Stimulated activated CD8-positive, alpha-beta memory T cell treated with anti-CD3 and anti-CD28 coated beads, Interleukin-4, amount 100 ng/mL, for 4 hours (primary cell): ENCODE measurements around the gene CRACDL.

Experiments
- DNase-seq, 2 donors: peaks; one replicate each; pipeline ENCODE4 v3.0.0-alpha.2; 2020; ENCODE audit warnings: low read depth in 2 of 2, low spot score in 1 of 2

CRACDL gene

DNA sequence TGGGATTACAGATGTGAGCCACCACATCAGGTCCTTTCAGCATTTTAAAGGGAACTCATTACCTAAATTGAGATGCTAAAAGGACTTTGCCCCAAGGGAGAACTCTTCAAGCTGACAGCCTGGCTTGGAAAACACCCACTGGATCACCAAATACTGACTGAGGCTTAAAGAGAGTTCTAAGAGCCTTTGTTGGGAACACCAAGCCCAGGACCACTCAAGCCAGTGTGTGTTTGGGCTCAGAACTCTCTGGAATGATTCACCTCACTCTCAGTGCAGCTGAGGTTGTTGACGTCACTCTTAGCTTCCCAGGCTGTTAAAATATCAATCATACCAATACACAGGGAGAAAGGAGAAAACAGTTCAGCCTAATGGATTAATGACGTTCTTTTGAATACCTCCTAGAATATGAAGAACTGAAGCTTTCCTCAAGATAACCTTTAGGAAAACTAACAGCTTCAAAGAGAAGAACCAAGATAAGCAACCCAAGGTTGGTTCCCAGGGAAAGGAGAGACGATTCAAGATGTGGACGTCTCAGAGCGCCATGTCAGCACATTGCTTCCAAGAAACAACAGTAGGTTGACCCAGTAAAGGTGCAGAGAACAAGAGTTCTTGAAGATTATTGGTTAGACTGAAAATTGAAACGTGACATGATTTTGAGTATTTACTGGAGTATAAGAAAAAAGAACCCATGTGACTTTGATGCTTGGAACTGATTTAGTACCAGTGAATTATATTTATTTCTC lies 157.1 kb downstream of the CRACDL start:
- no peak for DNase-seq

DNA sequence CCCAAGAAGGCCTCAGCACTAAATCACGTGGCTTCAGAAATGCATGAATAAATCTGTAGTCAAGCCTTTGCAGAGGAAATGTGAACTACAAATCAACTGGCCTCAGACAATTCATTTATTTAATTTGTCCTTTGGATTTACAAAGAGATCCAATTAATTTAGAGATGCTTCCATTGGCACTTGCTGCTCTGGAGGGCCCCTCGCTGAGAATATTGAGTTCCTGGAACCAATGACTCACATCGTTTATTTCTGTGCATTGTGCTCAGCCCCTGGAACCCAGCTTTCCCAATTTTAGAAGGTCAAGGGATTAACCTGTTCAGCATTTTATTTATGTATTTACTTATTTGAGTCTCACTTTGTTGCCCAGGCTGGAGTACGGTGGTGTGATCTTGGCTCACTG lies 157.9 kb downstream of the CRACDL start:
- DNase-seq = no peak

DNA sequence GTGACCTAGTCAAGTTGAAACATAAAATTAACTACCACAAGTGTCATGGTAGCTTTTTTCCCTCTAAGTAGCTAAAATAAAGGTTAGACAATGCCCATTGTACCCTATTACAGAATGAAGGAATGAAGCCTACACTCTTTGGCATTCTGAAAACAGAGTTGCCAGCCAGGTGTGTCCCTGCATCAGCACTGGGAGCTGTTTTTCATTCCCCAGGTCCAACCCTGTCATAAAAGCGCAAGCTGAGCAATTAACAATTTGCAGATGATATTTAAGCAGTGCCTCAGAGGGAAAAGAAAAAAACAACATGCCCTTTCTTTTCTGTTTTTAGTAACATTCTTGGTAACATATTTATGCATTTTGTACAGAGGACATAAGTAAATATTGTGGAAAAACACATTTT lies 158.3 kb downstream of the CRACDL start:
- DNase-seq = no peak

DNA sequence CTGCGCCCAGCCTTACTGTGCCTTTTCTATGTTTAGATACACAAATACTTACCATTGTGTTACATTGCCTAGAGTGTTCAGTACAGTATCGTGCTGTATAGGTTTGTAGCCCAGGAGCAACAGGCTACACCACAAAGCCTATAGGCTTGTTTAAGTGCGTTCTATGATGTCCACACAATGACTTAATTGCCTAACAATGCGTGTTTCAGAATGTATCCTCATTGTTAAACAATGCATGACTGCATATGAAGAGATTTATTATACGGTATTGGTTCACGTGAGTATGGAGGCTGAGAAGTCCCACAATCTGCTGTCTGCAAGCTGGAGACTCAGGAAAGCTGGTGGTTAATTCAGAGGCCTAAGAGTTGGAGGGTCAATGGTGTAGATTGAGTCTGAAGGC lies 158.9 kb downstream of the CRACDL start:
- no peak for DNase-seq

DNA sequence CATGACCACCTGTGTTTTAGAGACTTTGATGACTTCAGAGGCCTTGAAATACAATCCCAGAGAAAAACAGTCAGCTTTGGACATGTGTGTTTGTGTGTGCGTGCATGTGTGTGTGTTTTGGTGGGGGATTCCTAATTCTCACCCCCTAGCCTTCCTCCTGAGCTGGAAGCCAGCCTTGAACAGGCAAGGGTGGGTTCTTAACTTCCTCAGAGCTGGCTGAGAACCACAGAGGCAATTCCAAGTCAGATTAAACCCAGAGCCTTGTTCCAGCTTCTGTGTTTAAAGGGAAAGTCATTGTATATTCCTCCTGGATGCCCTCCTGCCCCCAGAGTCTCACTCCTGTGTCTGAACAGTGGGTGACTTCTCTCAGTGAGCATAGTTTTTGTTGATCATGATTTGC lies 159.9 kb downstream of the CRACDL start:
- DNase-seq = no peak

DNA sequence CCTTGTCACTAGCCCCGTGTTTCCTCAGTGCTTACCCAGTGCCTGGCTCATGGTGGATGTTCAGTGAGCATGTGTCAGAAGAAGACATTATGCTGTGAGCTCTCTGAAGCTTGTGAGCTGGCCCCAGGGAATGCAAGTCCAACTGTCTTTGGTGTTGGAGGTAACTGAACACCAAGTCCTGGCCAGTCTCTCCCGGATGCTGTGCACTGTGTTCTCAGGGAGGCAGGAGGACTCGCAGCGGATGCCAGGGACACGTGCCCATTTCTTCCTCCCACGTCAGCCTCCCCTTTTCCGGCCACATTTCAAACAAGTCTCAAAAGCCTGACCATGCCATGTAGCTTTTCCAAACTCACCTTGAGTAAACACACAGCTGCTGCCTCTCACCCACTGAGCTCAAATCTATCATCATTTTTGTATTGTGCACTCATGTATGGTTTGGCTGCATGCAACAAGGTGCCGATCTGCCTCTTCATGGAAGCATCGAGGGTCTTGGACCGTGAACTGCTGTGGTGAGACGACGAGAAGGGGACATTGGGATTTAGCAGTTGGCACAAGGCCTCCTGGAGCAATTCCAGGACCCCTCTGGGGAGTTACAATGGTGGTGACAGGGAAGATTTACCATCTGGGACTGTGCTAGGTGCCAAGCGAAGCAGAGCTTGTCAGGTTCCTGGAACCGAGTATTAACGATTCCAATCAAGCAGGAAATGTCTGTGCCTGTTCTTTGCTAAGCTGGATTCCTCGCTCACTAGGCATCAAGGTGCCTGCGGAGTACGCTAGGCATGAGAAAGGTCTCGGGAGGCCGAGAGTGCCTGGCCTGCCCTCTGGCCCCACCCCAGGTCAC lies 160.7 kb downstream of the CRACDL start:
- DNase-seq = no peak

DNA sequence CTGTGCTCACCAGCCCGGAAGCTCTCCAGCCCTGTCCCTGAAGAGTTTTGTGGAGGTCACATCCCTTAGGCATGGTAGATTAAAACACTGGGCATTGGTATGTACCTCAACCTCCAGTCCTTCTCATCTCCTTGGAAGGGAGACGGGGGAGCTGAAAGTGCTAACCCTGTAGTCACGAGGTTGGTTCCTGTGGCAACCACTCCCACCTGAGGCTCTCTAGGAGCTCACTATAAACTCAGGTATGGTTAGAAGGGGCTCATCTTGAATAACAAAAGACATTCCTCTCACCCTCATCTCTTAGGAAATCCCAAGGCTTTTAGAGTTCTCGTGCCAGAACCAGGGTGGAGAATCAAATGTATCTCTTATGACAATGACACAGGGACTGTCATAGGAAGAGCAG lies 162.1 kb downstream of the CRACDL start:
- no peak for DNase-seq

DNA sequence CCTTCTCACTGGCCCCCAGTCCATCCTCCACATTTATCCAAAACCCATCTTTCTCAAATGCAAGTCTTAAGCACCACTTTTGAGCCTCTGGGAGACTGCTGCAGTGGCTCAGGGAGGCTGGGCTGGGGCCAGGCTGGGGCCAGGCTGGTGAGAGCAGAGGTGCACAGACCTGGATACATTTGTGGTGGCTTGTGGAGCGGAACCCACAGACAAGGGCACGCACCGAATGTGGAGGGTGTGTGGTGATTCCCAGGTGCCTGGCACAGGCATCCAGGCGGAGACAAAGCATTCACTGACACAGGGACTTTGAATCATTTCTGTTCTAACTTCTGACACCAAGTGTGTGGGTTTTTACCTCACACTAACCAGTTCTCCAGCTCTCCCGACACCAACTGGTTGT lies 162.9 kb downstream of the CRACDL start:
- no peak for DNase-seq

DNA sequence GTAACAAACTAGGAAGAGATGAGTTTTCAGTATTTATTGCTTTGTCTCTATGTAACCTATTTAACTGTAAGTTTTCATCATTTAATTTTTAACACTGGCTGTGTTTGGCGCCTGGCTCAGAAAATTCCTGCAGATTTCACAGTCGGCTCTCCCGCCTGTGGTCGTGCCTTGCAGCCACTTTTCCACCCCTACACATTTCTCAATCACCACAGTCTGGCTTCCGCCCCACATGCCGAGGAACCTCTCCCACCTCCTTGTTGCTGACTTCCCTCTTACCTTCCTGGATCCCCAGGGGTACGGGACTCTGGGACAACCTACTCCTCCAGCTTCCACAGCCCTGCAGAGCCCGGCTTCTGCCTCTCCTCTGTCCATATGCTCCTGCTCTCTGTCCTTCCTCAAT lies 163.5 kb downstream of the CRACDL start:
- DNase-seq = no peak

DNA sequence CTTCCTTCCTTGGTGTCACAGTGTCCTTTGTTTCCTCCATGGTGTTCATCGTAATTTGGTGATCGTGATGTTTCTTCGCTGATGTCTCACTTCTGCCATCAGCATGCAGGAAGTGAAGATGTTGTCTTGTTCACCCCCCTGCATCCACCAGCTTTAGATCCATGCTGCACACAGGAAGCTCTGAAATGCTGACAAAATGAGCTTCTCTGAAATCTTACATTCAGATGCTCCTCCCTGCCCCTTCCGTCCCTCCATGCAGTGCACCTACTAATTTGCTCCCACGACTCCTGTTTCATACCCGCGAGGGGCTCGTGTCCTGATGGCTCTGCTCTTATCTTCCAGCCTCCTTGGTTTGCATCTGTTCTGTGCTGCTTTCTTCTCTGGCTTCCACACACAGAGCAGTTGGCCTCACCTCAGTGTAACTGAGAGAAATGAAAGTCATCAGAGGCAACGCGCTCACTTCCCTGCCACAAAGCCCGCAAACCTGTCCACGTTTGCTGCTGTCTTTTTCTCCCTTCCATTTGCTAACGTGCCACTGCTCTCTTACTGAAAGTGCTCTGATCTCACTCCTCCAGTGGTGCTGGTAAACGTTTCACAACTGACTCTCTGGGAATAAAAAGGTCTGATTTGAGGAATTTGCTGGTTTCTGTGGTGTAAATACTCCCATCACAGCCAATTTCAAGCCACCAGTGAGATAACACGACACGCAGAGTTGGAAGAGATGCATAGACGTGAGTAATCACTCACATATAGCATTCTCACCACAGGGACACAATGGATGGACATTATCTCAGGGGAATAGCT lies 164.1 kb downstream of the CRACDL start:
- peak in 1 of 2 donors; percentile 21 for DNase-seq

DNA sequence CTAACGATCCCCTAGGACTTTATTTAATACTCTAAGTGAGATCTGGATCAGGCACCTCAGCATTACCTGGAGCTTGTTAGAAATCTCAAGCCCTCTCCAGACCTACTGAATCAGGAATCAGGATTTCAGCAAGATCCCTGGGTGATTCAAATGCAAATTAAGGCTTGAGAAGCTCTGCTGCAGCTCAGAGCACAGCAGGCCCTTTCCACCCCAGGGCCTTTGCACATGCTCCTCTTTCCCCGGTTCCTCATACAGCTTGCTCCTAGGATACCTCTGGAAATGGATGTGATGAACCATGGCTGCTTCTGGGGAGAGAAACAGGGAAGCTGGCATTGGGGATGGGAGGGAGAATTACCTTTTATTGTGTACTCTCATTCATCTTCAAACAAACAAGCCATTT lies 164.8 kb downstream of the CRACDL start:
- DNase-seq = no peak

DNA sequence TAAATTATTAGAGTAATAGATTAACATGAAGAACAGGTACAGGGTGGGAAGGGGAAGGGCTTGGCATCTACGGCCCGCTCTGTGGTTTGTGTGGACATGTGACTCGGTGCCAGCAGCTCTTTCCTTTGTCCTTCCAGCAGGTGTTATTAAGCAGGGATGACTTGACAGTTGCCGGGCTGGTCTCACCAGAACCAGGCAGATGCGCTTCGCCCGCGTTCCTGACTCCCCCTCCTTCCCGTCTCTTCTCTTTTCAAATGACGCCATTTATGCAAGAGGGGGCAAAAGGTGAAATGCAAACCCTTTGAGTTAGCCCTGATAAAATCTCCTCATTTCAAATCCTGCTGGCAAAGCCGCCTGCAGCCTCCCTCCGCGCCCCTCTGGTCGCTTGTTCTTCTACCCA lies 166.2 kb downstream of the CRACDL start:
- DNase-seq = no peak

DNA sequence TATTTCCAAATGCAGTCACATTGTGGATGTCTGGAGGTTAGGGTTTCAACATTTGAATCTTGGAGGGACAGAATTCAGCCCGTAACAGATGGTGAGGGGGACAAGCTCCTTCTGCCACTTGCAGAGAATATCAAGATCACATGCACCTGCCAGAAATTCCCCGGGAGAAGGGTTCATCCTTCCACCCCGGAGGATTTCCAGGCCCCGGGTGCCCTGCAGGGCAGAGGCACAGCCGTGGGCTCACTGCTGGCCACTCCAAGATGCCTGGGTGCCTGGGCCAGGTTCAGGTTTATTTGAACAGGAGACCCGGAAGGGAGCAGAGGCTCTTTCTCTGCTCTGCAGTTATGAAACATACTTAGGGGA lies 166.9 kb downstream of the CRACDL start:
- no peak for DNase-seq

DNA sequence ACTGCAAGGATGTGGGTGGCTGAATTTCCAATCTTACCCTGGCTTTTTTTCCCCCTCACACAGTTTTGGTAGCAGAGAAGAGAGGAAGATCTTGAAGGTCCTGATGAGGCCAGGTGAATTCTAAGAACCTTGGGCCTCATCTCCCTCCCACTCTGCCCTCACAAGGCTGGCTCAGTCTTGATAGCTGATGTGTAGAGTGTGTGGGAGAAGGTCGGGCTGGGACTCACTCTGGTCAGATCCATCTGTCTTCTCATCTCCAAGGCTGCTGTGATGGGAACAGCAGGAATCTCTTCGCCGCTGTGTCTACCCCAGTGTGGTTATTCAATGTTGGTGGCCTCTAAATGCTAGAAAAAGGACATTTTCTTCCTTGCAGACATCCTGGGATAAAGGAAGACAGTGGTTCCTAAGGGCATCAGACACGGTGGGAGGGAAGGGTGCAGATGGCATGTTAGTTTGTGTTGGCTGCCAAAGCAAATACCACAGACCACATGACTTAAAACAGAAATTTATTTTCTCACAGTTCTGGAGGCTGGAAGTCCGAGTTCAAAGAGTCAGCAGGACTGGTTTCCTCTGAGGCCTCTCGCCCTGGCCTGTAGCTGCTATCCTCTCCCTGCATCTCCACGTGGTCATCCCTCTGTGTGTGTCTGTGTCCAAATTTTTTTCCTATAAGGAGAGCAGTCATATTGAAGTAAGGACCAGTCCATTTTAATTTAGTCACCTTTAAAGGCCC lies 167.5 kb downstream of the CRACDL start:
- no peak for DNase-seq

DNA sequence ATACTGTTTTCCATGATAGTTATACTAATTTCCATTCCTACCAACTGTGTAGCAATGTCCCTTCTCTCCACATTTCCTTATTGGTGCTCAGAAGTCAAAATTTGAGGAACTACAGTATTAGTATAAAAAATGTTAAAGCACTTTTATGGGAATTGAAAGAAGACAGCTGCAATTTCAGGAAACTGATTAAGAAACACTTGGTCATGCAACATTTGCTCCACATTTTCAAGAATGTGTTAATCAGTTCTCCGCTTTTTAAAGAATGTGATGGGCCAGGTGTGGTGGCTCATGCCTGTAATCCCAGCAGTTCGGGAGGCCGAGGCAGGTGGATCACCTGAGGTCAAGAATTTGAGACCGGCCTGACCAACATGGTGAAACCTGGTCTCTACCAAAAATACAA lies 171.5 kb downstream of the CRACDL start:
- no peak for DNase-seq

DNA sequence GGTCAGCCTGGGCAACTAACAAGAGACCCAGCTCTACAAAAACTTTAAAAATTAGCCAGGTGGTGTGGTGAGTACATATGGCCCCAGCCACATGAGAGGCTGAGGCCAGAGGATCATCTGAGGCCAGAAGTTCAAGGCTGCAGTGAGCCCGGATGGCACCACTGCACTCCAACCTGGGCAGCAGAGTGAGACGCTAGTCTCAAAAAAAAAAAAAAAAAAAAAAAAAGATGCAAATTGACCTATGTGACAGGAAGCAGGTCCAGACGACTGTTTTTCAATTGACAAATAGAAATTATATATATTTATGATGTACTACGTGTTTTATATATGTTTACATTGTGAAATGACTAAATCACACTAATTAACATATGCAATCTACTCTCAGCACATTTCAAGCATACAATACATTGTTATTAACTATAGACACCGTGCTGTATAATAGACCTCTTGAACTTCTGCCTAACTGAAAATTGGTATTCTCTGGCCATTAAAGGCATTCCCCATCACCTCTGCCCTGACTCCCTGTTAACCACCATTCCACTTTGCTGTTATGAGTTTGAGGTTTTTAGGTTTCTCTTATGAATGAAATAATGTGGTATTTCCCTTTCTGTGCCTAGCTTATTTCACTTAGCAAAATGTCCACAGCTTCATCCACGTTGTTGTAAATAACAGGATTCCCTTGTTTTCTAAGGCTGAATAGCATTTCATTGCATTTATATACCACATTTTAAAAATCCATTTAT lies 172.6 kb downstream of the CRACDL start:
- DNase-seq = no peak

DNA sequence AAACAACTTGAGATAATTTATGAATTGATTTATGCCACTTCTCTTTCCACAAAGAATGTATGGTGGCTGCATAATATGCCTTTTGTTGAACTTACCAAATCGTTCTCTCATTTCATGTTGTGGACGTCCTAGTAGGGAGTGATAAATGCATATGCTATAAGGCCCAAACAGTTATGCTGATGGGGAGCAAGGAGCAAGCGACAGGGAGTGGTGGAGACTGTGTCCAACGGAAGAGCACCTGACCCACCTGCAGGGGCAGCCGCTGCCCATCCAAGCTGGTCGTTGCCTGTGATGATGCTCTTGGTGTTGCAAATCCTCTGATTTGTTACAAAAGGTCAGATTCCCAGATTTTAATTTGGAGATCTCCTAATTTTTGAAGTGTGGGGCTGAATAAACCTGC lies 174.1 kb downstream of the CRACDL start:
- no peak for DNase-seq

DNA sequence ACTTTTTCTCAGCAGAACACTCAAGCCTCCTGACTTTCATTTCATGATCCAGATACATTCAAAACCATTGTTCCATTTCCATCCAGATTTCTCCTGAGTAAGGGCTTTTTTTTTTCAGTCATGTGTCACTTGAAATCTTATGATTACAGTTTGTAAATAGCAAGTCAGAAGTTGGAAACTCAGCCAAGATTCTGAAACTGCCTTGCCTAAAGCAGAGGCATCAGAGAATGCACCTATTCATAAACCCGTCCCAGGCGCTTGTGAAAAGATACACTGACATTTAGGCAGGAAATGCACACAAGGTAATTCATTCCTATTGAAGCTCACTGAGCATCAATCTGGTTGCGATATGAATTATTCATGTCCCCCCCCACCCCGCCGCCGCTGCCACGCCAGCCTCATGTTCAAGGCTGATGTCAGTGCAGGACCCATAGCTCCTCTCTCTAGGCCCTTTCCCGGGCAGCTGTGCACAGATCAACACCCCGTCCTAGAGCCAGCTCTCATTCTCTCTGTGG lies 174.7 kb downstream of the CRACDL start:
- peak in 1 of 2 donors; percentile 54 for DNase-seq

DNA sequence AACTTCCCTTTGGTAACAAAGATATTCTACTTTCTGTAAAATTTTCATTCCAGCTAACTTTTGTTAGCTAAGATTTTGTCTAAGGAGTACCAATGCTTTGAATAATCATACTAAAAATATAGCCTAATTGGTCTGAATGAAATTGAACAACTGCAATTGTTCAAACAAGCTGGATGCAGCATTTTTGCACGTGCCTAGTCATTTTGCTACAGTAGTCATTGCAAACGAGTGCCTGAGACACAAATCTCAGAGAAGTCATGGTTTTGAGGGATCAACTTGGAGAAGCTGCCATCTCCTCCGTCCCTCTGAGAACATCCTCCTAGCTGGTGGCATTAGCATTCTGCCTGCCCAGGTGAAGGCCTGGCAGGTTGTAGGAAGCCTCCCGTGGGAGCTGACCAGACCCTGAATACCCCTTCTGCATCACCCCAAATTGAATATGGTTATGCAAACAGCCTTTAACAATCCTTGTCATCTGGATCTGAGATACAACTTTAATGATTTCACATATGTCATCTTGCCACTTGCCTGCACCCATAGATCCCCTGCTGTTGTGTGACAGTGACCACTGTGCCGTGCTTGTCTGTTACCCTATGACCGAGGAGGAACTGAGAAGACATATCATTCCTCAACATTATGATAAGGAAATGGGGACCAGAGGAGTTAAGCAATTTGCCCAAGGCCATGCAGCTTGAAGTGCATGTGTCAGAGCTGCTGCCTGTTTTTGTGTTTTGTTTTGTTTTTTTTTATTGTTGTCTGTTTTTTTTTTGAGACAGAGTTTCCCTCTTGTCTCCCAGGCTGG lies 176.0 kb downstream of the CRACDL start:
- DNase-seq = no peak
